HEK293 (cell line): ENCODE data around the gene TBCA.

Experiments
- CTCF ChIA-PET: fragments of 350-600 bp; formaldehyde crosslinking; extraction: SDS; loops from one replicate; lab custom pipeline; 2021; ENCODE audit warnings: antibody characterized with exemption; lab: Yijun Ruan, JAX
- POLR2A ChIA-PET: fragments of 300-600 bp; formaldehyde crosslinking; extraction: SDS; loops from one replicate; lab custom pipeline; 2020; ENCODE audit warnings: antibody characterized with exemption, inconsistent platforms; lab: Yijun Ruan, JAX
- H3K27ac ChIP-seq: fragments of 200-500 bp; sonication (Bioruptor generic); 2 replicates; pipeline ENCODE4 v1.5.1; 2014; ENCODE audit warnings: low read depth, low read length, control low read depth, inconsistent platforms; ENCODE audit errors: extremely low read depth
- H3K36me3 ChIP-seq, 2 experiments: fragments of 200-500 bp in 1 of 2; sonication (Bioruptor generic) in 1 of 2; 1 replicate in 1 of 2; 2 replicates in 1 of 2; pipeline ENCODE4 v1.5.1; 2014 to 2017; ENCODE audit warnings: inconsistent platforms in 2 of 2, low read length in 2 of 2; ENCODE audit not compliant: control insufficient read depth in 2 of 2, insufficient read depth in 1 of 2
- H3K4me1 ChIP-seq: fragments of 200-500 bp; sonication (Bioruptor generic); 2 replicates; pipeline ENCODE4 v1.5.1; 2014; ENCODE audit warnings: mild to moderate bottlenecking, low read length, inconsistent platforms; ENCODE audit not compliant: control insufficient read depth, insufficient read depth
- H3K4me3 ChIP-seq: 2 replicates; pipeline ENCODE4 v1.5.1; 2011; ENCODE audit warnings: low read depth, mild to moderate bottlenecking, control low read depth, low read length, moderate library complexity
- H3K9me3 ChIP-seq: fragments of 200-500 bp; sonication (Bioruptor generic); 2 replicates; pipeline ENCODE4 v1.5.1; 2014; ENCODE audit warnings: low read depth, low read length, inconsistent platforms; ENCODE audit not compliant: control insufficient read depth, insufficient read depth
- BCL11A ChIP-seq: fragments of 450-650 bp; formaldehyde crosslinking; IDR thresholded peaks from 2 replicates; pipeline ENCODE4 v1.5.1; 2016; ENCODE audit warnings: low read depth, missing biosample characterization, missing genetic modification characterization
- GFI1B ChIP-seq: fragments of 450-650 bp; formaldehyde crosslinking; IDR thresholded peaks from 2 replicates; pipeline ENCODE4 v1.5.1; 2016; ENCODE audit warnings: missing biosample characterization, missing genetic modification characterization
- GLIS1 ChIP-seq: fragments of 450-650 bp; formaldehyde crosslinking; IDR thresholded peaks from 2 replicates; pipeline ENCODE4 v1.5.1; 2016; ENCODE audit warnings: missing biosample characterization, missing genetic modification characterization
- HIC1 ChIP-seq: fragments of 450-650 bp; formaldehyde crosslinking; IDR thresholded peaks from 2 replicates; pipeline ENCODE4 v1.5.1; 2016; ENCODE audit warnings: missing biosample characterization, missing genetic modification characterization
- IKZF3 ChIP-seq: fragments of 450-650 bp; IDR thresholded peaks from 2 replicates; pipeline ENCODE4 v1.5.0; 2018; ENCODE audit warnings: missing biosample characterization, mild to moderate bottlenecking, missing genetic modification characterization, moderate library complexity
- KLF10 ChIP-seq: fragments of 450-650 bp; IDR thresholded peaks from 2 replicates; pipeline ENCODE4 v1.5.1; 2018; ENCODE audit warnings: missing biosample characterization, mild to moderate bottlenecking, missing genetic modification characterization
- KLF8 ChIP-seq: fragments of 450-650 bp; formaldehyde crosslinking; IDR thresholded peaks from 2 replicates; pipeline ENCODE4 v1.5.1; 2016; ENCODE audit warnings: missing biosample characterization, missing genetic modification characterization
- MEIS1 ChIP-seq: sonication (generic); formaldehyde crosslinking; IDR thresholded peaks from 2 replicates; pipeline ENCODE4 v1.8.1; 2022; ENCODE audit warnings: missing genetic modification reagents, mild to moderate bottlenecking, borderline replicate concordance
- PRDM1 ChIP-seq: fragments of 450-650 bp; formaldehyde crosslinking; IDR thresholded peaks from 2 replicates; pipeline ENCODE4; 2016; ENCODE audit warnings: missing biosample characterization, missing genetic modification characterization
- TRIM28 ChIP-seq: IDR thresholded peaks from 2 replicates; pipeline ENCODE4 v1.6.1; 2011; ENCODE audit warnings: low read length, control low read depth, borderline replicate concordance
- ZFP41 ChIP-seq: fragments of 450-650 bp; formaldehyde crosslinking; IDR thresholded peaks from 2 replicates; pipeline ENCODE4 v1.5.1; 2016; ENCODE audit warnings: missing biosample characterization, missing genetic modification characterization, borderline replicate concordance
- ZNF169 ChIP-seq: fragments of 450-650 bp; formaldehyde crosslinking; IDR thresholded peaks from 2 replicates; pipeline ENCODE4 v1.5.1; 2016; ENCODE audit warnings: missing biosample characterization, missing genetic modification characterization
- ZNF2 ChIP-seq: fragments of 450-650 bp; formaldehyde crosslinking; IDR thresholded peaks from 2 replicates; pipeline ENCODE4 v1.5.1; 2016; ENCODE audit warnings: missing biosample characterization, missing genetic modification characterization
- ZNF23 ChIP-seq: fragments of 450-650 bp; formaldehyde crosslinking; IDR thresholded peaks from 2 replicates; pipeline ENCODE4 v1.5.1; 2016; ENCODE audit warnings: missing biosample characterization, missing genetic modification characterization, borderline replicate concordance
- ZNF549 ChIP-seq: fragments of 450-650 bp; IDR thresholded peaks from 2 replicates; pipeline ENCODE4 v1.5.1; 2018; ENCODE audit warnings: missing biosample characterization, missing genetic modification characterization, mild to moderate bottlenecking, inconsistent platforms, moderate library complexity
- ZNF664 ChIP-seq: fragments of 450-650 bp; formaldehyde crosslinking; IDR thresholded peaks from 2 replicates; pipeline ENCODE4 v1.5.1; 2016; ENCODE audit warnings: missing biosample characterization, missing genetic modification characterization
- TF ChIP-seq, protein P1 (sequence below): fragments of 450-650 bp; formaldehyde crosslinking; optimal IDR thresholded peaks from 2 replicates; pipeline ENCODE3; 2016; ENCODE audit warnings: missing biosample characterization, mild to moderate bottlenecking, missing genetic modification characterization
- TF ChIP-seq, protein P2 (sequence below): fragments of 450-650 bp; formaldehyde crosslinking; IDR thresholded peaks from 2 replicates; pipeline ENCODE4 v1.5.1; 2016; ENCODE audit warnings: missing biosample characterization, missing genetic modification characterization
- TF ChIP-seq, protein P3 (sequence below): fragments of 450-650 bp; formaldehyde crosslinking; IDR thresholded peaks from 2 replicates; pipeline ENCODE4 v1.5.1; 2016; ENCODE audit warnings: missing biosample characterization, missing genetic modification characterization

TBCA gene

GRCh38 chr5:77741608-77742007, 34.5 kb downstream of the TBCA start (continued):
- TF ChIP-seq KLF8 (tag by site-specific recombination) (no peak), ZNF549 (tag by site-specific recombination) (no peak), ZFP41 (no peak)

- H3K9me3 ChIP-seq, result no peaks in the 10 kb centered on the region
- POLR2A ChIA-PET, result no interaction called here
These were observed 41.3 kb downstream of the TBCA start for GRCh38 chr5:77734885-77735284.

More at GRCh38 chr5:77734885-77735284, 41.3 kb downstream of the TBCA start:
- Histone ChIP-seq H3K27ac (no peak overlapping the region), H3K4me3 (no peak overlapping the region), H3K36me3 (no peaks in the 10 kb centered on the region; a peak in 1 of 3 replicates), H3K4me1 (no peaks in the 10 kb centered on the region)
- TF ChIP-seq KLF8 (tag by site-specific recombination) (no peak), GFI1B (no peak), TRIM28 (no peak), HIC1 (tag by site-specific recombination) (no peak), KLF10 (tag by site-specific recombination) (no peak), BCL11A (tag by site-specific recombination) (no peak), ZNF169 (tag by site-specific recombination) (no peak), GLIS1 (tag by site-specific recombination) (no peak), PRDM1 (tag by site-specific recombination) (no peak), ZNF664 (tag by site-specific recombination) (no peak), ZNF2 (tag by site-specific recombination) (no peak), ZNF23 (tag by site-specific recombination) (no peak), IKZF3 (tag by site-specific recombination) (no peak), MEIS1 (CRISPR knock-in tag) (no peak)
- TF ChIP-seq, protein P1, sequence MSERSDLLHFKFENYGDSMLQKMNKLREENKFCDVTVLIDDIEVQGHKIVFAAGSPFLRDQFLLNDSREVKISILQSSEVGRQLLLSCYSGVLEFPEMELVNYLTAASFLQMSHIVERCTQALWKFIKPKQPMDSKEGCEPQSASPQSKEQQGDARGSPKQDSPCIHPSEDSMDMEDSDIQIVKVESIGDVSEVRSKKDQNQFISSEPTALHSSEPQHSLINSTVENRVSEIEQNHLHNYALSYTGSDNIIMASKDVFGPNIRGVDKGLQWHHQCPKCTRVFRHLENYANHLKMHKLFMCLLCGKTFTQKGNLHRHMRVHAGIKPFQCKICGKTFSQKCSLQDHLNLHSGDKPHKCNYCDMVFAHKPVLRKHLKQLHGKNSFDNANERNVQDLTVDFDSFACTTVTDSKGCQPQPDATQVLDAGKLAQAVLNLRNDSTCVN (tag by site-specific recombination), result no peak
- TF ChIP-seq, protein P2, sequence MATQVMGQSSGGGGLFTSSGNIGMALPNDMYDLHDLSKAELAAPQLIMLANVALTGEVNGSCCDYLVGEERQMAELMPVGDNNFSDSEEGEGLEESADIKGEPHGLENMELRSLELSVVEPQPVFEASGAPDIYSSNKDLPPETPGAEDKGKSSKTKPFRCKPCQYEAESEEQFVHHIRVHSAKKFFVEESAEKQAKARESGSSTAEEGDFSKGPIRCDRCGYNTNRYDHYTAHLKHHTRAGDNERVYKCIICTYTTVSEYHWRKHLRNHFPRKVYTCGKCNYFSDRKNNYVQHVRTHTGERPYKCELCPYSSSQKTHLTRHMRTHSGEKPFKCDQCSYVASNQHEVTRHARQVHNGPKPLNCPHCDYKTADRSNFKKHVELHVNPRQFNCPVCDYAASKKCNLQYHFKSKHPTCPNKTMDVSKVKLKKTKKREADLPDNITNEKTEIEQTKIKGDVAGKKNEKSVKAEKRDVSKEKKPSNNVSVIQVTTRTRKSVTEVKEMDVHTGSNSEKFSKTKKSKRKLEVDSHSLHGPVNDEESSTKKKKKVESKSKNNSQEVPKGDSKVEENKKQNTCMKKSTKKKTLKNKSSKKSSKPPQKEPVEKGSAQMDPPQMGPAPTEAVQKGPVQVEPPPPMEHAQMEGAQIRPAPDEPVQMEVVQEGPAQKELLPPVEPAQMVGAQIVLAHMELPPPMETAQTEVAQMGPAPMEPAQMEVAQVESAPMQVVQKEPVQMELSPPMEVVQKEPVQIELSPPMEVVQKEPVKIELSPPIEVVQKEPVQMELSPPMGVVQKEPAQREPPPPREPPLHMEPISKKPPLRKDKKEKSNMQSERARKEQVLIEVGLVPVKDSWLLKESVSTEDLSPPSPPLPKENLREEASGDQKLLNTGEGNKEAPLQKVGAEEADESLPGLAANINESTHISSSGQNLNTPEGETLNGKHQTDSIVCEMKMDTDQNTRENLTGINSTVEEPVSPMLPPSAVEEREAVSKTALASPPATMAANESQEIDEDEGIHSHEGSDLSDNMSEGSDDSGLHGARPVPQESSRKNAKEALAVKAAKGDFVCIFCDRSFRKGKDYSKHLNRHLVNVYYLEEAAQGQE (tag by site-specific recombination), result no peak
- TF ChIP-seq, protein P3, sequence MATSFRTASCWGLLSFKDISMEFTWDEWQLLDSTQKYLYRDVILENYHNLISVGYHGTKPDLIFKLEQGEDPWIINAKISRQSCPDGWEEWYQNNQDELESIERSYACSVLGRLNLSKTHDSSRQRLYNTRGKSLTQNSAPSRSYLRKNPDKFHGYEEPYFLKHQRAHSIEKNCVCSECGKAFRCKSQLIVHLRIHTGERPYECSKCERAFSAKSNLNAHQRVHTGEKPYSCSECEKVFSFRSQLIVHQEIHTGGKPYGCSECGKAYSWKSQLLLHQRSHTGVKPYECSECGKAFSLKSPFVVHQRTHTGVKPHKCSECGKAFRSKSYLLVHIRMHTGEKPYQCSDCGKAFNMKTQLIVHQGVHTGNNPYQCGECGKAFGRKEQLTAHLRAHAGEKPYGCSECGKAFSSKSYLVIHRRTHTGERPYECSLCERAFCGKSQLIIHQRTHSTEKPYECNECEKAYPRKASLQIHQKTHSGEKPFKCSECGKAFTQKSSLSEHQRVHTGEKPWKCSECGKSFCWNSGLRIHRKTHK (tag by site-specific recombination), result no peak
- CTCF ChIA-PET, result no interaction called here
